Esophagus squamous epithelium (tissue), 5 donors: ENCODE results near the gene ZNF579. TPM values are rescaled to one million over a fixed set of nuclear protein-coding genes. Genes with fewer than 3 reads are reported as not detected.

Source experiments
- DNase-seq: peaks from one replicate; lab custom pipeline; 2025; lab: John Stamatoyannopoulos, UW
- H3K27ac ChIP-seq, 4 donors: fragments of 200-600 bp; sonication (generic); one replicate each; pipeline ENCODE4 v1.5.1; 2016 to 2019; ENCODE audit warnings: mild to moderate bottlenecking in 1 of 4
- H3K27me3 ChIP-seq, 4 donors: fragments of 200-600 bp; sonication (generic); 1 replicate in 3 of 4; 2 replicates in 1 of 4; pipeline versions ENCODE4 v1.5.1 to v1.6.0; 2017 to 2021; ENCODE audit warnings: antibody characterized with exemption in 1 of 4
- H3K36me3 ChIP-seq, 3 donors: fragments of 200-600 bp; sonication (generic); one replicate each; pipeline ENCODE4 v1.5.1; 2016 to 2019
- H3K4me1 ChIP-seq, 3 donors: fragments of 200-600 bp; sonication (generic); one replicate each; pipeline ENCODE4 v1.5.1; 2017 to 2019
- H3K4me3 ChIP-seq, 4 donors: fragments of 200-600 bp; sonication (generic); 1 replicate in 3 of 4; 2 replicates in 1 of 4; pipeline ENCODE4 v1.5.1; 2016 to 2019; ENCODE audit warnings: mild to moderate bottlenecking in 2 of 4, moderate library complexity in 1 of 4
- H3K9me3 ChIP-seq, 3 donors: fragments of 200-600 bp; sonication (generic); one replicate each; pipeline ENCODE4 v1.5.1; 2016 to 2019
- CTCF ChIP-seq, 6 experiments: fragments of 450-650 bp in 4 of 6; fragments of 200-600 bp in 2 of 6; sonication (generic) in 2 of 6; IDR thresholded peaks; one replicate each; pipeline ENCODE4 v1.5.1; 2016 to 2019; ENCODE audit warnings: antibody characterized with exemption in 6 of 6, mild to moderate bottlenecking in 4 of 6, moderate library complexity in 4 of 6
- POLR2A ChIP-seq, 4 donors: fragments of 450-650 bp; IDR thresholded peaks; one replicate each; pipeline ENCODE4 v1.6.1; 2017; ENCODE audit warnings: antibody characterized with exemption in 4 of 4, mild to moderate bottlenecking in 4 of 4, moderate library complexity in 3 of 4
- WGBS, 2 donors: methylation state at CpG; one replicate each; pipeline ENCODE4 v1.1.5; 2018; 5-methylcytosine and 5-hydroxymethylcytosine counted together
- intact Hi-C: fragments of 100-400 bp; cut with DNase I; formaldehyde crosslinking; loops from one replicate; pipeline ENCODE4 v1.15.0; 2022
- total RNA-seq, 4 donors: library from RNA; depleted of rRNA; stranded (reverse); fragments of >200 nt; gene quantifications; one replicate each; pipeline ENCODE4 v1.1.0, GENCODE V29; 2016
- donor health status: DM: yes; HTN: yes; CAD: no.

The ZNF579 gene
- total RNA-seq, 4 donors from 2014 or later, result 0.75 to 3.0 (median 2.2) TPM

DNA sequence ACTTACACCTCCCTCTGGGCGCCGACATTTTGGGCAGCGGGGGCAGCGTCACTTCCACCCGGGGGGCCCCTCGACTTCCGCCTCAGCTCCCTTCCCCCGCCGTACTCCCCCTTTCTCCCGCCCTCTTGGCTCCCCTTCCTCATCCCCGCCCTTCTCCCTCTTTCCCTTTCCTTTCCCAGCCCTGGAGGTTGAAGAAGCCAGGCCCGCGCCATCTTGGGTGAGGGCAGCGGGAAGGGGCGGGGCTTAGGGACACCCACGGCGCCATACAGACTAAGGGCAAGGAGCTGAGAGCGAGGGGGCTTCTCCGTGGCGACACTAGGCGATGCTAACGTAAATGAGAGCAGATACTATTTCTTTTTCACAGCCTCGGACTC, 18.8 kb upstream of the ZNF579 start, which contains the start of gene FIZ1:
Gene FIZ1 (minus strand): TSS at position 50 of the 374 bp plus-strand sequence. CDS start 1,652 bp downstream, outside the sequence.
- Histone ChIP-seq H3K9me3 (no peaks in the 10 kb centered on the region), H3K36me3 (peaks cover 0 to 45% (median 7%) of the 10 kb centered on the region in 3 donors), H3K4me3 (peak within 1 kb of the TSS; percentile 81 to 85 (median 84)), H3K27ac (peak within 1 kb of the TSS; percentile 96 to 99 (median 98)), H3K27me3 (no peaks in the 10 kb centered on the region), H3K4me1 (peaks cover 19 to 54% (median 24%) of the 10 kb centered on the region in 3 donors)
- TF ChIP-seq POLR2A (IDR thresholded peaks at IDR 0.05), result no peak
- no peak for TF ChIP-seq CTCF (IDR thresholded peaks at IDR 0.05)
- intact Hi-C loops, result no loop called here
- WGBS, 2 donors, result 0% methylated on average over 17 to 18 of the region's 23 CpGs
- peak; percentile 88 for DNase-seq

GRCh38 chr19:55598719-55599467, 18.2 kb upstream of the ZNF579 start:
- H3K4me1 ChIP-seq, result peaks cover 18 to 49% (median 18%) of the 10 kb centered on the region in 3 donors
- peak overlapping the region; percentile 96 to 99 (median 98) for H3K27ac ChIP-seq
- peak; percentile 83 for DNase-seq
- intact Hi-C loops, result no loop called here
- no peaks in the 10 kb centered on the region for H3K9me3 ChIP-seq
- H3K36me3 ChIP-seq, result peaks cover 0 to 45% (median 7%) of the 10 kb centered on the region in 3 donors
- WGBS, 2 donors, result 25 to 28% methylated on average over 5 to 7 of the region's 26 CpGs
- peak overlapping the region; percentile 81 to 85 (median 84) for H3K4me3 ChIP-seq
- H3K27me3 ChIP-seq, result no peaks in the 10 kb centered on the region
- TF ChIP-seq POLR2A (IDR thresholded peaks at IDR 0.05) (peak in 1 of 4 donors; percentile 52), CTCF (IDR thresholded peaks at IDR 0.05) (no peak)

GRCh38 chr19:55598034-55598433, 17.4 kb upstream of the ZNF579 start:
- Histone ChIP-seq H3K4me3 (no peak overlapping the region), H3K27me3 (no peaks in the 10 kb centered on the region), H3K9me3 (no peaks in the 10 kb centered on the region), H3K4me1 (peaks cover 18 to 40% (median 18%) of the 10 kb centered on the region in 3 donors), H3K36me3 (peaks cover 0 to 53% (median 7%) of the 10 kb centered on the region in 3 donors), H3K27ac (peak overlapping the region in 2 of 4 donors; percentile 96 to 97)
- DNase-seq, result no peak
- intact Hi-C loops, result no loop called here
- 80 to 89% methylated on average over 9 of the region's 9 CpGs for WGBS, 2 donors
- no peak for TF ChIP-seq CTCF (IDR thresholded peaks at IDR 0.05)
- no peak for TF ChIP-seq POLR2A (IDR thresholded peaks at IDR 0.05)

- WGBS, 2 donors, result 87 to 94% methylated on average over 6 to 9 of the region's 30 CpGs
- no peak for TF ChIP-seq CTCF (IDR thresholded peaks at IDR 0.05)
- TF ChIP-seq POLR2A (IDR thresholded peaks at IDR 0.05), result no peak
- no peak for DNase-seq
- no peaks in the 10 kb centered on the region for H3K9me3 ChIP-seq
- H3K4me3 ChIP-seq, result no peak overlapping the region
- peaks cover 0 to 53% (median 3%) of the 10 kb centered on the region in 3 donors for H3K36me3 ChIP-seq
- H3K27me3 ChIP-seq, result no peaks in the 10 kb centered on the region
- H3K4me1 ChIP-seq, result peaks cover 18 to 35% (median 18%) of the 10 kb centered on the region in 3 donors
- no peak overlapping the region for H3K27ac ChIP-seq
- intact Hi-C loops, result no loop called here
Observed at GRCh38 chr19:55597501-55597921, 16.9 kb upstream of the ZNF579 start.

DNA sequence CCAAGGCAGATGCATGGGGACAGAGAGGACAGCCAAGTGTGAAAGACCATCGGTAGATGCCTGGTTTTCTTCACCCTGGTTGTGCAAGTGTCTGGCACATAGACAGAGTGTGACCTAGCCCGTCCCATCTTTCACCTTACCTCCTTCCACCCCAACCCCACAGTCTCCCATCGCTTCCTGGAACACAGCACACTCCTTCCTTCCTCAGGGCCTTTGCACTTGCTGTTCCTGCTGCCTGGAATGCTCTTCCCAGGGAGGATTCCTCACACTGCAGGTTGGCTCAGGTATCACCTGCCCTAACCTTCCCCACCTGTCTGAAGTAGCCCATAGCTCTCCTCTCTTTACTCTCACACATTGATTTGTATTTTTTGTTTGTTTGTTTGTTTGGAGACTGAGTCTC, 15.7 kb upstream of the ZNF579 start:
- Histone ChIP-seq H3K36me3 (peaks cover 0 to 57% (median 0%) of the 10 kb centered on the region in 3 donors), H3K27me3 (no peaks in the 10 kb centered on the region), H3K27ac (no peak overlapping the region), H3K4me3 (no peak overlapping the region), H3K4me1 (peaks cover 9 to 23% (median 10%) of the 10 kb centered on the region in 3 donors), H3K9me3 (no peaks in the 10 kb centered on the region)
- DNase-seq, result no peak
- intact Hi-C loops, result no loop called here
- WGBS, 2 donors, result 94% methylated on average over 3 of the region's 3 CpGs
- no peak for TF ChIP-seq POLR2A (IDR thresholded peaks at IDR 0.05)
- no peak for TF ChIP-seq CTCF (IDR thresholded peaks at IDR 0.05)
